Left lobe of liver (tissue), 2 donors: ENCODE data around the gene OGDHL. TPM values are rescaled to one million over a fixed set of nuclear protein-coding genes. Genes with fewer than 3 reads are reported as not detected.

ENCODE experiments used
- ATAC-seq: fragments of 200-7000 bp; cut with Tn5 transposase; one replicate; pipeline ENCODE4 v1.9.1; 2020; ENCODE audit warnings: mild to moderate bottlenecking, moderate library complexity
- DNase-seq: peaks from one replicate; pipeline ENCODE4 v3.0.0-alpha.2; 2020; ENCODE audit warnings: low spot score
- total RNA-seq: library from RNA; stranded (reverse); gene quantifications from one replicate; pipeline ENCODE4 v1.2.1, GENCODE V29; 2021
- donor health status: DM: no; HTN: no; CAD: no; lungs with moderate emphysema.
- donor health status: DM: no; HTN: yes; CAD: no.

OGDHL gene
- total RNA-seq, 1 donor from 2014 or later: 88.9 TPM

GRCh38 chr10:49696311-49696710, 65.8 kb downstream of the OGDHL start:
- no peak for DNase-seq
- ATAC-seq: no peak

GRCh38 chr10:49694466-49694865, 67.7 kb downstream of the OGDHL start:
- ATAC-seq (no peak), DNase-seq (no peak)

DNA sequence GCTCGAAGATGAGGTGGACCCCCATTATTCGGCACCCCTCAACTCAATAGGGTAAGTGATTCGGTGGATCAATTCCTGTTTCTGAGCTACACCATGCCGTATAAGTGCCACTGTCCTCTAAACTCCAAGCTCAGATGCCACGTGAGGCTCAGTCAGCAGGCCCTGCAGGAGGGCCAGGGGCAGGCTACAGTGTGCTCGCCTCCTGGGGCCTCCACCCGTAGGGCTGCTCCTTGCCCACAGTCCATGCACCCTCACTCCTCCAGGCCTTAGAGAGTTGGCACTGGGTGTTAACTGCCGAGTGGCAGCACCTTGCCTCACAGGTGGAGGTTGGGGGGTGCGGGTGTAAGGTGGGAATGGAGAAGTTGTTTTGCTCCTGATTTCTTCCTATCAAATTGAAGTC, 70.5 kb downstream of the OGDHL start:
- DNase-seq (peak; percentile 11), ATAC-seq (no peak)

GRCh38 chr10:49690698-49691356, 71.3 kb downstream of the OGDHL start:
- no peak for ATAC-seq
- peak; percentile 16 for DNase-seq

DNA sequence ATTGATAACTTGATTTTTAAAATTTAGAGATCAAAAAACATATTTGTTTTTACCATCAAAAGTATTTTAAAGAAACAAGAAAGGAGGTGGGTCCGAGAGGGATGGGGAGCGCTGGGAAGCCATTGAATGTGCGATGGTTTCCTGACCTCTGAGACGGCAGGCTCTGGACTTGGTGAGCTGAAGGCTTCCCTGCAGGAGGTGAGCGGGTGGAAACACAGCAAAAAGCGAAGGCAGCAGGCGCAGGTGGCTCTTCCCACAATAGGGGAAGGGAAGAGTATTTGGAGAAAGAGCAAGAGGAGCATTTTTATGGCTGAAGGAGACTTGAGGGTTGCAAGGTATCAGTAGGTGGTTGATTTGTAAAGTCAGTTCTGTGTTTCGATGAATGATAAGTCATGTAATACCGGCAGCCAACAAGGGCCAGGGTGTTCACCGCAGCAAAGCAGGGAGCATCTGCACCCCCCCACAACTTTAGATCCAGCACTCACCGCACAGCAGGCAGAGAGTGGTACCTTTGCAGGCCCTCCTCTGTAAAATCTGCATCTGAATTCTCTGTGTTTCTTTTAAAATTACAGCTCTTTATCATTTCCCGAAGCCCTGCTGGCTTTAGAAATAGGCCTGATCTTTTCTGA, 72.1 kb downstream of the OGDHL start:
- no peak for ATAC-seq

GRCh38 chr10:49688920-49689319, 73.2 kb downstream of the OGDHL start:
- ATAC-seq (no peak), DNase-seq (peak; percentile 7)

More for the DNA sequence above, 72.1 kb downstream of the OGDHL start:
- peak; percentile 31 for DNase-seq

DNA sequence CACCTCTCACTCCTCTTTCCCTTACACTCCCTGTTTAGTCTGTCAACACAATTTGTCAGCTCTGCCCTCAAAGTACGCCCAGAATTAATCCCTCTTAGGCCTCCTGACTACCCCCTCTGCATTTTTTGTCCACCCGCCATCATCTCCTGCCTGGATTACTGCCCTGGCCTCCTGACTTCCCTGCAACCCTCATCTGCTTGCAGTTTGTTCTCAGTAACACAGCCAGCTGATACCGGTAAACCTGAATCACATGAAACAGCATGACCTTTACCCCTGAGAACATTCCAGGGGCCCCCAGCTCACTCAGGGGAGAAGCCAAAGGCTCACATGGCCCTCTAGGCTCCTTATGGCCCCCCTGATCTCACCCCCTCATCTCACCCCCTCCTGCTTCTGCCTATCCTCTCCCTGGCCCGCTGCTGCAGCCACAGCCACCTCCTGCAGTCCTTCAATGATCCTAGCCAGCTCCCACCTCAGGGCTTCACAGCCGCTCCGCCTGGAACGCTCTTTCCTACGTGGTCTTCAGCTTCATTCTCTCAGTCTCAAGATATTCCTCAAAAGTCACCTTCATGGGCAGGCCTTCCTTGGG, 73.8 kb downstream of the OGDHL start:
- ATAC-seq (no peak), DNase-seq (peak; percentile 3)

- DNase-seq (peak; percentile 2), ATAC-seq (no peak)
Measured at GRCh38 chr10:49686651-49687050, 75.5 kb downstream of the OGDHL start.

Other genes with a start within 250 kb of the OGDHL start
- gene ERCC6, start 223.2 kb downstream of the OGDHL start, total RNA-seq: 12.6 TPM
- not detected for gene SLC18A3, start 152.0 kb downstream of the OGDHL start, total RNA-seq
- not detected for gene CHAT, start 148.3 kb downstream of the OGDHL start, total RNA-seq
- gene C10orf53, start 82.7 kb downstream of the OGDHL start, total RNA-seq: not detected
- gene PARG, start 179.7 kb upstream of the OGDHL start, total RNA-seq: 10.2 TPM
- gene TIMM23B, start 179.7 kb upstream of the OGDHL start, total RNA-seq: 10.4 TPM
- 10.6 TPM for gene AGAP6, start 226.1 kb upstream of the OGDHL start, total RNA-seq